GM12864 (cell line): ENCODE data around the gene NEDD8.

Experiments
- DNase-seq: peaks from one replicate; pipeline ENCODE4 v3.0.0-alpha.2; 2011; ENCODE audit warnings: low read depth
- H3K4me3 ChIP-seq: 2 replicates; pipeline ENCODE4 v1.5.1; 2011; ENCODE audit warnings: mild to moderate bottlenecking, low read depth, low read length, control low read depth
- TF ChIP-seq, protein P1 (sequence below): IDR thresholded peaks from 2 replicates; pipeline ENCODE4 v1.5.1; 2011; ENCODE audit warnings: low read depth, mild to moderate bottlenecking, moderate library complexity, low read length, control low read depth, inconsistent platforms; ENCODE audit errors: missing control alignments

The NEDD8 gene

DNA sequence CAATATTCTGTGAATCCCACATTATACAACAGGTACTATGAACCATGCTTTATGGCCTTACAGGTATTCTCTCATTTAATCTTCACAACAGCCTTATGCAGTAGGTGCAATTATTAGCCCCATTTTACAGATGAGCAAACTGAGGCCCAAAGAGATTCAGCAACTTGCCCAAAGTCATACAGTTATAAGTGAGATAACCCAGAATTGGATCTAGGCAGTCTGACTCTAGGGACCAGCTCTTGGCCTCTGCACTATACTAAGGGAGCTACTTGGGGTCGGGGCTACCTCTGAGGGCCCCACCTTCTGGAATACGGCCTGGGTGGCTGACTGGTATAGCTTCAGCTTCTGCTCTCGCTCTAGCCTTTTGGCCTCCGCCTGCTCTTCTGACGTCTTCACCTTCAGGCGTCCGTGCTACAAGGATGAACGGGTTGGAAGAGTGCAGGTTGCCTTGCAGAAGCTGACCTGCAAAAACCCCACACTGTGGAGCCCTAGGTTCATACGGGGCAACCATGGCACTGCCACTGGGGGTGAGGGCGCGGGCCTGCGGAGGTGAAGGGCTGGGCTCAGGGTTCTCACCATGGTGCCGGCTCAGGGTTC, 38.5 kb upstream of the NEDD8 start:
- H3K4me3 ChIP-seq = peak overlapping the region; percentile 68
- no peak for DNase-seq
- TF ChIP-seq, protein P1, sequence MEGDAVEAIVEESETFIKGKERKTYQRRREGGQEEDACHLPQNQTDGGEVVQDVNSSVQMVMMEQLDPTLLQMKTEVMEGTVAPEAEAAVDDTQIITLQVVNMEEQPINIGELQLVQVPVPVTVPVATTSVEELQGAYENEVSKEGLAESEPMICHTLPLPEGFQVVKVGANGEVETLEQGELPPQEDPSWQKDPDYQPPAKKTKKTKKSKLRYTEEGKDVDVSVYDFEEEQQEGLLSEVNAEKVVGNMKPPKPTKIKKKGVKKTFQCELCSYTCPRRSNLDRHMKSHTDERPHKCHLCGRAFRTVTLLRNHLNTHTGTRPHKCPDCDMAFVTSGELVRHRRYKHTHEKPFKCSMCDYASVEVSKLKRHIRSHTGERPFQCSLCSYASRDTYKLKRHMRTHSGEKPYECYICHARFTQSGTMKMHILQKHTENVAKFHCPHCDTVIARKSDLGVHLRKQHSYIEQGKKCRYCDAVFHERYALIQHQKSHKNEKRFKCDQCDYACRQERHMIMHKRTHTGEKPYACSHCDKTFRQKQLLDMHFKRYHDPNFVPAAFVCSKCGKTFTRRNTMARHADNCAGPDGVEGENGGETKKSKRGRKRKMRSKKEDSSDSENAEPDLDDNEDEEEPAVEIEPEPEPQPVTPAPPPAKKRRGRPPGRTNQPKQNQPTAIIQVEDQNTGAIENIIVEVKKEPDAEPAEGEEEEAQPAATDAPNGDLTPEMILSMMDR = no peak

DNA sequence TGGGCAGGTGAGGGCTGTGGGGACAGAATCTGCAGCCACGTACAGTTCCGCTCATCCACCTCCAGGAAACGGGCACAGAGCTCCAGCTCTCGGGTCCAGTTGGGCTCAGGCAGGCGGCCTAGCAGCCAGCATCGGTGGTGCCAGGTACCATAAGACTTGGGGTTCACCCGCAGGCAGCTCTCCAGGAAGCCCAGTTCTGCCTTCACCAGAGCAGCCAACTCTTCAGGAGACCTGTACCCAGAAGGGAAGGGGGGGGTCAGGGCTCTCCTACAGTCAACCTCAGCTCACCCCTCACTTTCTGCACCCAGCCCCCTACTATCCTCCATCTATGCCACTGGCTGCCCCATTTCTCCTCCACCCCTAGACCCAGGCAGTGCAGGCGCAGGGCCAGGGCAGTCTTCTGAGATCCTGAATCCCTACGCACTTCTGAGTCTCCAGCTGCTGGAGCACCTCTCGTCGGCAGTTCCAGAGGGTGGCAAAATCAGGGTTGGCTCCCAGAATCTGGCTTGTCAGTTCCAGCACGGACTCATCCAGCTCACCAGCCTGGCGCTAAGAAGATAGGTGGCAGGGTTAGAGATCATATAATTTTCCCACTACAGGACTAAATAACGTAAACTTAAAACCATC, 37.9 kb upstream of the NEDD8 start:
- TF ChIP-seq, protein P1 = no peak
- H3K4me3 ChIP-seq = peak overlapping the region; percentile 68; the same call in 1 of the 2 replicates

DNA sequence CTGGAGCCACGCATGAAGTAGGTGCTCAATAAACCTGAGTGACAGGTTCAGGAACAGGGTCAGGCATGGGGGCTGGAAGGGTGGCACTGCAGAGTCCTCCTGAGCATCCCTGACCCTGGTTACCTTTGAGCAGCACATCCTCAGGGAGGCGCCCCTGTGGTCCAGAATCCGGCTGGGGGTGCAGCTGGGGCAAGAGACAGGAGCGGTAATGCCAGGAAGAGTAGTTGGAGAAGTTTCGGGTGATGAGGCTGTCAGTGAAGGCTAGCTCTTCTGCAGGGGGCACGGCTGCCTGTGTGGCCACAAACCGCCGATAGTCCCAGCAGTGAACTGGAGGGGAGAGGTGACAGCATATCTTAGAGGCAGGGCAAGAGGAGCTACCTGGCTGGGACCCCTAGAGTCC, 37.2 kb upstream of the NEDD8 start:
- no peak overlapping the region for H3K4me3 ChIP-seq
- no peak for DNase-seq
- TF ChIP-seq, protein P1 = no peak

More for the DNA sequence above, 37.9 kb upstream of the NEDD8 start:
- DNase-seq = no peak

DNA sequence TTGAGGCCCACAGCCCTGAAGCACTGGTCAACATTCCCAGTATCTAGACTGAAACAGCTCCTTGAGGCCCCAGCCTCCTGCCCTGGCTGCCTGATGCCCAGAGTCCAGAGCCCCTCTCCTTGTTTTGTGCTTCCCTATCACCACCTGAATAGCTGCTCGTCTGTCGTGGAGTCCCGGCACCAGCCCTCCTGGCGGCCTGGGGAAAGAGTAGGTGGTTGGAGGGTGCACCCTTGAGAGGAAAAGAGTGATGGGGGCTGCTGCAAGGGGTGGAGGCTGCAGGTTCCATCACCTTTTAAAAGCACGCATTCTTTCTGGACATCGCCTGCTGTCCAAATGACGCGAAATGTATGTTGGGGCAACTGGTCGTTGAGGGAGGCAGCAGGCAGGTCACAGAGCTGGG, 36.1 kb upstream of the NEDD8 start:
- DNase-seq = no peak
- TF ChIP-seq, protein P1 = no peak
- no peak overlapping the region for H3K4me3 ChIP-seq

DNA sequence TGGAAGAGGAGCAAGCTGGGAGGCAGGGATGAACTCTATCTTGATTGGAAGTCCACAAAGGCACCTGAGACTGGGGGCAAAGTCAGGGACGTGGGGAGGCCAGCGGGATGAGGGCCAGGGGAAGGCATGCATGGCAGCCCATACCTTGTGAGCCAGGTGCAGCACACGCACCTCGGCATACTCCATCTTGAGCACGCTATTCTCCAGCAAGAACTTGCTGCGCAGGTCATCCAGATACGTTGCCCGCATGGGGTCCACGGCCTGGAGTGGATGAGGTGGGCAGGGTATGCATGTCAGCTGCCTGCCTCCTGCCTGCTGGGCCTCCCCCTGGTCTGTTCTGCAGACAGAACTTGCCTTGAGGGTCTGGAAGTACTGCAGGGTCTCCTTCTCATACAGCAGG, 35.3 kb upstream of the NEDD8 start:
- TF ChIP-seq, protein P1 = no peak
- DNase-seq = no peak
- no peak overlapping the region for H3K4me3 ChIP-seq

DNA sequence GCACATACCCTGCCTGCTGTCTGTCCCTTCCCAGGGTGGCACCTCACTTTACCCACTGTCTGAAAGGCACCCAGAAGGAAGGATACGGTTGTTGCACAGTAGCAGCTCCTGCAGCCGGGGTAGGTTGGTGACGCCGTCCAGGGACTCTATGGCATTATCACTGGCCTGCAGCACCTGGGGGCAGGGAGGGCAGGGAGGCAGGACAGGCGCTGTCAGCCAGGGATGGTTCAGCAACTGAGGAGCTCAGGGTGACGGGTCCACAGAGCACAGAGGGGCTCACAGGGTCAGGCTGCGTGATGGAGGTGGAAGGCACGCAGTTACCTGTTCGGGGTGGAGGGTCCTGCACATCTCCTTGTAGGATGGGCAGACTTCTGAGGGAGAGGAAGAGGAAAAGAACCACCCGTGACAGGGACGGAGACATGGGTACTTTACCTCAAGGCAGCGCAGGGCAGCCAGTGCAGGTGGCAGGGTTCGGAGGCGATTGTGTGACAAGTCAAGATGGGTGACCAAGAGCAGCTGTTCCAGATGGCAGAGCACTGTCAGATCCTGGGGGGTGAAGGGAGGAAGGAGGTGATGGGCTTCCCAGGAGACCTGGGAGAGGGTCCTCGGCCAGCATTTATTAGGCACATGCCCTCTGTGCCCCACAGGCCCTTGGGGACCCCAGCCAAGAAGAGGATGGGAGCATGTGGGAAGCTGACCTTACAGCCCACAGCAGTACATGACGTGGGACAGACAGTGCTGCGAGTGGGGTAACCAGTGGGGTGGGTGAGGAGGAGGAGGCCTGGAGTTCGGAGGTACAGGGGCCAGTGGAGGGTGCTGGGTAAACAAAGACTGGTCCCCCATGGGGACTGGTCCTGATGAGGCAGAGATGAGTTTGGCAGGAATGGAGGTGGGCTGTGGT, 34.4 kb upstream of the NEDD8 start:
- no peak overlapping the region for H3K4me3 ChIP-seq
- TF ChIP-seq, protein P1 = no peak
- DNase-seq = no peak
